Osteocyte (in vitro differentiated cells): ENCODE data around the gene CFAP100. TPM values are rescaled to one million over a fixed set of nuclear protein-coding genes. Genes with fewer than 3 reads are reported as not detected.
A peak's percentile ranks its signal among the peaks of the same experiment; 100 is the strongest.

Source experiments
- DNase-seq: peaks from one replicate; pipeline ENCODE4 v3.0.0; 2021; ENCODE audit warnings: mixed read lengths; ENCODE audit not compliant: unreplicated experiment; ENCODE audit errors: extremely low spot score
- H3K27ac Mint-ChIP-seq: one replicate; pipeline ENCODE4 v1.8.0; 2021; ENCODE audit warnings: mild to moderate bottlenecking, mixed read lengths; ENCODE audit not compliant: unreplicated experiment
- H3K27me3 Mint-ChIP-seq: one replicate; pipeline ENCODE4 v1.8.0; 2021; ENCODE audit warnings: mixed read lengths; ENCODE audit not compliant: unreplicated experiment
- H3K36me3 Mint-ChIP-seq: one replicate; pipeline ENCODE4 v1.8.0; 2021; ENCODE audit warnings: mixed read lengths; ENCODE audit not compliant: unreplicated experiment
- H3K4me1 Mint-ChIP-seq: one replicate; pipeline ENCODE4 v1.8.0; 2021; ENCODE audit warnings: mixed read lengths; ENCODE audit not compliant: unreplicated experiment
- H3K4me3 Mint-ChIP-seq: one replicate; pipeline ENCODE4 v1.8.0; 2021; ENCODE audit warnings: mild to moderate bottlenecking, moderate library complexity, mixed read lengths; ENCODE audit not compliant: unreplicated experiment
- H3K9me3 Mint-ChIP-seq: one replicate; pipeline ENCODE4 v1.8.0; 2021; ENCODE audit warnings: mixed read lengths; ENCODE audit not compliant: unreplicated experiment
- CTCF ChIP-seq: fragments of 200-600 bp; sonication (generic); IDR thresholded peaks from 2 replicates; pipeline ENCODE4 v1.5.0; 2021; ENCODE audit warnings: antibody characterized with exemption, mild to moderate bottlenecking, moderate library complexity
- total RNA-seq: library from RNA; stranded (reverse); gene quantifications from 2 replicates; pipeline ENCODE4 v1.2.1, GENCODE V29; 2021

Gene CFAP100
- total RNA-seq, 1 donor from 2014 or later, result not detected

- peaks cover 6% of the 10 kb centered on the region for H3K4me1 Mint-ChIP-seq
- no peaks in the 10 kb centered on the region for H3K36me3 Mint-ChIP-seq
- DNase-seq, result peak; percentile 84
- H3K27me3 Mint-ChIP-seq, result peaks cover 17% of the 10 kb centered on the region
- H3K27ac Mint-ChIP-seq, result no peak overlapping the region
- H3K9me3 Mint-ChIP-seq, result no peaks in the 10 kb centered on the region
- TF ChIP-seq CTCF, result no peak
- no peak overlapping the region for H3K4me3 Mint-ChIP-seq
Observed at GRCh38 chr3:126415661-126416591, 21.2 kb downstream of the CFAP100 start.

GRCh38 chr3:126416943-126417342 lies 22.2 kb downstream of the CFAP100 start:
- peak; percentile 63 for DNase-seq
- no peak overlapping the region for H3K4me3 Mint-ChIP-seq
- H3K36me3 Mint-ChIP-seq, result no peaks in the 10 kb centered on the region
- TF ChIP-seq CTCF, result no peak
- H3K4me1 Mint-ChIP-seq, result peaks cover 6% of the 10 kb centered on the region
- H3K9me3 Mint-ChIP-seq, result no peaks in the 10 kb centered on the region
- peaks cover 7% of the 10 kb centered on the region for H3K27me3 Mint-ChIP-seq
- H3K27ac Mint-ChIP-seq, result no peak overlapping the region

GRCh38 chr3:126417515-126417914 lies 22.8 kb downstream of the CFAP100 start:
- no peaks in the 10 kb centered on the region for H3K36me3 Mint-ChIP-seq
- H3K27ac Mint-ChIP-seq, result no peak overlapping the region
- peaks cover 6% of the 10 kb centered on the region for H3K4me1 Mint-ChIP-seq
- no peak overlapping the region for H3K4me3 Mint-ChIP-seq
- peak; percentile 81 for DNase-seq
- peaks cover 1% of the 10 kb centered on the region for H3K27me3 Mint-ChIP-seq
- no peaks in the 10 kb centered on the region for H3K9me3 Mint-ChIP-seq
- no peak for TF ChIP-seq CTCF

GRCh38 chr3:126417981-126418530 lies 23.3 kb downstream of the CFAP100 start:
- TF ChIP-seq CTCF, result no peak
- no peaks in the 10 kb centered on the region for H3K36me3 Mint-ChIP-seq
- DNase-seq, result peak; percentile 73
- H3K4me1 Mint-ChIP-seq, result peaks cover 6% of the 10 kb centered on the region
- no peak overlapping the region for H3K27ac Mint-ChIP-seq
- no peaks in the 10 kb centered on the region for H3K27me3 Mint-ChIP-seq
- no peak overlapping the region for H3K4me3 Mint-ChIP-seq
- no peaks in the 10 kb centered on the region for H3K9me3 Mint-ChIP-seq

GRCh38 chr3:126418661-126419131 lies 24.0 kb downstream of the CFAP100 start:
- Mint-ChIP-seq H3K27ac (no peak overlapping the region), H3K4me1 (peaks cover 6% of the 10 kb centered on the region), H3K27me3 (no peaks in the 10 kb centered on the region), H3K36me3 (no peaks in the 10 kb centered on the region), H3K9me3 (no peaks in the 10 kb centered on the region), H3K4me3 (no peak overlapping the region)
- peak; percentile 83 for DNase-seq
- TF ChIP-seq CTCF, result no peak
